ENCODE results near the gene DUSP16.

Gene DUSP16

GRCh38 chr12:12541782-12542181 is 20.9 kb downstream of the DUSP16 start:
- no peak overlapping the region for H4K91ac ChIP-seq (ENCODE audit: low read depth, low read length)
- H2BK12ac ChIP-seq (ENCODE audit: low read length): no peak overlapping the region
- H3K27ac ChIP-seq (ENCODE audit: low read depth, low read length): no peak overlapping the region
- no peak overlapping the region for H2BK120ac ChIP-seq (ENCODE audit: insufficient read depth, low read length, poor library complexity)
- no peak overlapping the region for H3K14ac ChIP-seq (ENCODE audit: low read length)
- no peaks in the 10 kb centered on the region for H3K79me1 ChIP-seq (ENCODE audit: low read length)
- H3K4me2 ChIP-seq (ENCODE audit: low read length): no peak overlapping the region
- H2AK5ac ChIP-seq (ENCODE audit: low read length): no peak overlapping the region
- no peak overlapping the region for H4K12ac ChIP-seq (ENCODE audit: low read depth, low read length)
- no CpG with 5 or more reads among the region's 4 CpGs for WGBS (ENCODE audit: extremely low coverage, insufficient coverage, insufficient read length)
- H3K27me3 ChIP-seq (ENCODE audit: insufficient read depth, low read length): no peaks in the 10 kb centered on the region
- no peak overlapping the region for H2AFZ ChIP-seq (ENCODE audit: insufficient read depth, low read length, poor library complexity)
- H3K23ac ChIP-seq (ENCODE audit: low read length): no peak overlapping the region
- H3K36me3 ChIP-seq (ENCODE audit: control insufficient read depth in 1 of 2, insufficient read depth in 2 of 2, low read length in 2 of 2): peaks cover 2 to 5% of the 10 kb centered on the region in 2 experiments
- H3K4ac ChIP-seq (ENCODE audit: low read depth, low read length): no peak overlapping the region
- H3K18ac ChIP-seq (ENCODE audit: low read length): no peak overlapping the region
- H3K9ac ChIP-seq (ENCODE audit: low read length): no peak overlapping the region
- DNase-seq: no peak
- H3K4me1 ChIP-seq (ENCODE audit: control insufficient read depth in 1 of 2, insufficient read depth in 2 of 2, low read length in 2 of 2): no peaks in the 10 kb centered on the region
- no peak overlapping the region for H3K4me3 ChIP-seq (ENCODE audit: low read depth, low read length)
- H2BK5ac ChIP-seq (ENCODE audit: low read depth, low read length, poor library complexity): no peak overlapping the region
- no peaks in the 10 kb centered on the region for H3K9me3 ChIP-seq (ENCODE audit: insufficient read depth, low read depth, low read length)
- H4K8ac ChIP-seq (ENCODE audit: low read depth, low read length): no peak overlapping the region
- H3K79me2 ChIP-seq (ENCODE audit: control insufficient read depth, insufficient read depth, low read length, poor library complexity): no peaks in the 10 kb centered on the region

- no peaks in the 10 kb centered on the region for H3K79me2 ChIP-seq (ENCODE audit: control insufficient read depth, insufficient read depth, low read length, poor library complexity)
- no peaks in the 10 kb centered on the region for H3K27me3 ChIP-seq (ENCODE audit: insufficient read depth, low read length)
- no peaks in the 10 kb centered on the region for H3K4me1 ChIP-seq (ENCODE audit: control insufficient read depth in 1 of 2, insufficient read depth in 2 of 2, low read length in 2 of 2)
- no peak overlapping the region for H3K9ac ChIP-seq (ENCODE audit: low read length)
- no peak overlapping the region for H3K18ac ChIP-seq (ENCODE audit: low read length)
- no peaks in the 10 kb centered on the region for H3K9me3 ChIP-seq (ENCODE audit: insufficient read depth, low read depth, low read length)
- H4K12ac ChIP-seq (ENCODE audit: low read depth, low read length): no peak overlapping the region
- H3K4me2 ChIP-seq (ENCODE audit: low read length): no peak overlapping the region
- no peak overlapping the region for H4K91ac ChIP-seq (ENCODE audit: low read depth, low read length)
- H3K36me3 ChIP-seq (ENCODE audit: control insufficient read depth in 1 of 2, insufficient read depth in 2 of 2, low read length in 2 of 2): peaks cover 2 to 5% of the 10 kb centered on the region in 2 experiments
- no CpG with 5 or more reads among the region's 5 CpGs for WGBS (ENCODE audit: extremely low coverage, insufficient coverage, insufficient read length)
- no peak overlapping the region for H2AK5ac ChIP-seq (ENCODE audit: low read length)
- H2BK5ac ChIP-seq (ENCODE audit: low read depth, low read length, poor library complexity): no peak overlapping the region
- no peak overlapping the region for H4K8ac ChIP-seq (ENCODE audit: low read depth, low read length)
- no peak overlapping the region for H2AFZ ChIP-seq (ENCODE audit: insufficient read depth, low read length, poor library complexity)
- H3K23ac ChIP-seq (ENCODE audit: low read length): no peak overlapping the region
- H2BK12ac ChIP-seq (ENCODE audit: low read length): no peak overlapping the region
- H3K4me3 ChIP-seq (ENCODE audit: low read depth, low read length): no peak overlapping the region
- H2BK120ac ChIP-seq (ENCODE audit: insufficient read depth, low read length, poor library complexity): no peak overlapping the region
- H3K27ac ChIP-seq (ENCODE audit: low read depth, low read length): no peak overlapping the region
- no peak overlapping the region for H3K4ac ChIP-seq (ENCODE audit: low read depth, low read length)
- DNase-seq: no peak
- no peaks in the 10 kb centered on the region for H3K79me1 ChIP-seq (ENCODE audit: low read length)
- no peak overlapping the region for H3K14ac ChIP-seq (ENCODE audit: low read length)
Observed at GRCh38 chr12:12540261-12541013, 22.2 kb downstream of the DUSP16 start.

- H3K4me2 ChIP-seq (ENCODE audit: low read length): no peak overlapping the region
- no peaks in the 10 kb centered on the region for H3K27me3 ChIP-seq (ENCODE audit: insufficient read depth, low read length)
- no peak overlapping the region for H2AK5ac ChIP-seq (ENCODE audit: low read length)
- H3K14ac ChIP-seq (ENCODE audit: low read length): no peak overlapping the region
- H3K9ac ChIP-seq (ENCODE audit: low read length): no peak overlapping the region
- no peak overlapping the region for H3K4ac ChIP-seq (ENCODE audit: low read depth, low read length)
- no peak overlapping the region for H2AFZ ChIP-seq (ENCODE audit: insufficient read depth, low read length, poor library complexity)
- no peak overlapping the region for H2BK12ac ChIP-seq (ENCODE audit: low read length)
- H3K4me1 ChIP-seq (ENCODE audit: control insufficient read depth in 1 of 2, insufficient read depth in 2 of 2, low read length in 2 of 2): peaks cover under 1% of the 10 kb centered on the region in 2 experiments
- H3K36me3 ChIP-seq (ENCODE audit: control insufficient read depth in 1 of 2, insufficient read depth in 2 of 2, low read length in 2 of 2): peaks cover 2 to 5% of the 10 kb centered on the region in 2 experiments
- no peak overlapping the region for H3K4me3 ChIP-seq (ENCODE audit: low read depth, low read length)
- no peak overlapping the region for H3K27ac ChIP-seq (ENCODE audit: low read depth, low read length)
- no peak overlapping the region for H3K18ac ChIP-seq (ENCODE audit: low read length)
- no peaks in the 10 kb centered on the region for H3K79me1 ChIP-seq (ENCODE audit: low read length)
- H3K23ac ChIP-seq (ENCODE audit: low read length): no peak overlapping the region
- no peak for DNase-seq
- H3K9me3 ChIP-seq (ENCODE audit: insufficient read depth, low read depth, low read length): no peaks in the 10 kb centered on the region
- no peak overlapping the region for H2BK120ac ChIP-seq (ENCODE audit: insufficient read depth, low read length, poor library complexity)
- H4K91ac ChIP-seq (ENCODE audit: low read depth, low read length): no peak overlapping the region
- H3K79me2 ChIP-seq (ENCODE audit: control insufficient read depth, insufficient read depth, low read length, poor library complexity): no peaks in the 10 kb centered on the region
- WGBS (ENCODE audit: extremely low coverage, insufficient coverage, insufficient read length): no CpG with 5 or more reads among the region's 7 CpGs
- no peak overlapping the region for H2BK5ac ChIP-seq (ENCODE audit: low read depth, low read length, poor library complexity)
- H4K8ac ChIP-seq (ENCODE audit: low read depth, low read length): no peak overlapping the region
- H4K12ac ChIP-seq (ENCODE audit: low read depth, low read length): no peak overlapping the region
Observed at GRCh38 chr12:12539028-12539810, 23.4 kb downstream of the DUSP16 start.

GRCh38 chr12:12538535-12538934 is 24.1 kb downstream of the DUSP16 start:
- no peak overlapping the region for H3K9ac ChIP-seq (ENCODE audit: low read length)
- no CpG with 5 or more reads among the region's 3 CpGs for WGBS (ENCODE audit: extremely low coverage, insufficient coverage, insufficient read length)

More at GRCh38 chr12:12538535-12538934, 24.1 kb downstream of the DUSP16 start:
- no peak overlapping the region for H2AK5ac ChIP-seq (ENCODE audit: low read length)
- H3K4me3 ChIP-seq (ENCODE audit: low read depth, low read length): no peak overlapping the region
- no peaks in the 10 kb centered on the region for H3K27me3 ChIP-seq (ENCODE audit: insufficient read depth, low read length)
- H4K8ac ChIP-seq (ENCODE audit: low read depth, low read length): no peak overlapping the region
- H3K18ac ChIP-seq (ENCODE audit: low read length): no peak overlapping the region
- no peak overlapping the region for H2AFZ ChIP-seq (ENCODE audit: insufficient read depth, low read length, poor library complexity)
- no peak overlapping the region for H3K4me2 ChIP-seq (ENCODE audit: low read length)
- H3K79me2 ChIP-seq (ENCODE audit: control insufficient read depth, insufficient read depth, low read length, poor library complexity): no peaks in the 10 kb centered on the region
- no peak overlapping the region for H3K23ac ChIP-seq (ENCODE audit: low read length)
- H3K79me1 ChIP-seq (ENCODE audit: low read length): no peaks in the 10 kb centered on the region
- DNase-seq: no peak
- no peak overlapping the region for H3K14ac ChIP-seq (ENCODE audit: low read length)
- H3K36me3 ChIP-seq (ENCODE audit: control insufficient read depth in 1 of 2, insufficient read depth in 2 of 2, low read length in 2 of 2): peaks cover 2 to 5% of the 10 kb centered on the region in 2 experiments
- no peak overlapping the region for H2BK120ac ChIP-seq (ENCODE audit: insufficient read depth, low read length, poor library complexity)
- H2BK12ac ChIP-seq (ENCODE audit: low read length): no peak overlapping the region
- H2BK5ac ChIP-seq (ENCODE audit: low read depth, low read length, poor library complexity): no peak overlapping the region
- H3K4ac ChIP-seq (ENCODE audit: low read depth, low read length): no peak overlapping the region
- H4K91ac ChIP-seq (ENCODE audit: low read depth, low read length): no peak overlapping the region
- H3K9me3 ChIP-seq (ENCODE audit: insufficient read depth, low read depth, low read length): no peaks in the 10 kb centered on the region
- peaks cover 2% of the 10 kb centered on the region in 2 experiments for H3K4me1 ChIP-seq (ENCODE audit: control insufficient read depth in 1 of 2, insufficient read depth in 2 of 2, low read length in 2 of 2)
- no peak overlapping the region for H3K27ac ChIP-seq (ENCODE audit: low read depth, low read length)
- no peak overlapping the region for H4K12ac ChIP-seq (ENCODE audit: low read depth, low read length)
